Mammary epithelial cell (primary cell): ENCODE data around the gene OSBPL2.

Source experiments
- CTCF ChIP-seq, 2 donors: IDR thresholded peaks in 1 of 2; conservative IDR thresholded peaks in 1 of 2; 2 replicates each; pipeline ENCODE4 v1.5.1; 2011 to 2012; ENCODE audit warnings: inconsistent platforms in 2 of 2, low read length in 2 of 2, mild to moderate bottlenecking in 2 of 2, control low read depth in 1 of 2, low read depth in 1 of 2; ENCODE audit not compliant: insufficient read depth in 1 of 2; ENCODE audit errors: extremely low read depth in 1 of 2
- EZH2 ChIP-seq: IDR thresholded peaks from 2 replicates; pipeline ENCODE4 v1.6.1; 2012; ENCODE audit warnings: low read length, inconsistent platforms, borderline replicate concordance

GRCh38 chr20:62332421-62332820, 94.1 kb downstream of the OSBPL2 start:
- no peak for TF ChIP-seq EZH2
- no peak for TF ChIP-seq CTCF (conservative IDR thresholded peaks at IDR 0.05 in 1 of 2, IDR thresholded peaks at IDR 0.05 in 1 of 2; ENCODE audit: extremely low read depth in 1 of 2, insufficient read depth in 1 of 2, low read depth in 1 of 2, low read length in 2 of 2)
